Naive thymus-derived CD8-positive, alpha-beta T cell (primary cell): Measurements from ENCODE around the gene DQX1. TPM values are rescaled to one million over a fixed set of nuclear protein-coding genes. Genes with fewer than 3 reads are reported as not detected.

Experiments used
- ATAC-seq, 2 donors: fragments of 150-1000 bp; cut with Tn5 transposase in 1 of 2; sonication (Bioruptor Pico), chemical (Tn5 transposase) in 1 of 2; 1 replicate in 1 of 2; 2 replicates in 1 of 2; pipeline ENCODE4 v1.10.0; 2021; ENCODE audit warnings: mild to moderate bottlenecking in 2 of 2, moderate library complexity in 2 of 2
- POLR2A ChIA-PET: fragments of 350-600 bp; sonication (Branson Sonifier 250); formaldehyde crosslinking; loops from one replicate; lab custom pipeline; 2021; ENCODE audit warnings: antibody characterized with exemption; lab: Charles Lee
- DNase-seq, 10 donors: peaks; one replicate each; pipeline versions ENCODE4 v3.0.0 to v3.0.0-alpha.2; 2020 to 2022
- H3K27ac Mint-ChIP-seq, 10 donors: one replicate each; pipeline ENCODE4 v1.8.0; 2020 to 2022; ENCODE audit warnings: mild to moderate bottlenecking in 10 of 10, mixed read lengths in 10 of 10, moderate library complexity in 4 of 10, inconsistent platforms in 1 of 10
- H3K27me3 Mint-ChIP-seq, 5 donors: one replicate each; pipeline ENCODE4 v1.8.0; 2021 to 2022; ENCODE audit warnings: mixed read lengths in 5 of 5
- H3K36me3 Mint-ChIP-seq, 3 donors: one replicate each; pipeline ENCODE4 v1.8.0; 2020 to 2022; ENCODE audit warnings: mixed read lengths in 3 of 3, mild to moderate bottlenecking in 2 of 3, inconsistent platforms in 1 of 3
- H3K4me1 Mint-ChIP-seq, 4 donors: one replicate each; pipeline ENCODE4 v1.8.0; 2021 to 2022; ENCODE audit warnings: mixed read lengths in 4 of 4
- H3K4me3 Mint-ChIP-seq, 10 donors: one replicate each; pipeline ENCODE4 v1.8.0; 2020 to 2022; ENCODE audit warnings: mild to moderate bottlenecking in 10 of 10, mixed read lengths in 10 of 10, moderate library complexity in 6 of 10, inconsistent platforms in 1 of 10
- H3K9me3 Mint-ChIP-seq, 9 donors: one replicate each; pipeline ENCODE4 v1.8.0; 2020 to 2022; ENCODE audit warnings: mixed read lengths in 9 of 9, mild to moderate bottlenecking in 3 of 9, inconsistent platforms in 1 of 9, moderate library complexity in 1 of 9
- polyA plus RNA-seq, 3 donors: library from polyadenylated mRNA; unstranded; fragments of 300-500 nt; fragmentation: Illumina TruSeq; gene quantifications; one replicate each; pipeline ENCODE4 v1.2.3, GENCODE V29; 2021
- total RNA-seq, 8 experiments: library from RNA in 2 of 8; stranded (reverse) in 2 of 8; gene quantifications; one replicate each; pipeline ENCODE4 v1.2.3 and lab custom pipeline; 2021 to 2026

Gene DQX1
- total and polyA plus RNA-seq, 5 experiments from 2014 or later, result 0.36 to 0.81 TPM; not detected in 3

- no peak for ATAC-seq
- peak overlapping the region in 1 of 10 donors; percentile 52 for H3K4me3 Mint-ChIP-seq
- no peak for DNase-seq
- POLR2A ChIA-PET, result interaction anchor here (0.6 to 1.2 kb wide), 3 partner anchors 9 to 81 kb away, joined by 3 to 4 read pairs (median 3); partner anchors contain the start of genes AUP1, HTRA2 and WBP1
- no peak overlapping the region for H3K27ac Mint-ChIP-seq
- peaks cover 0 to 8% (median 3%) of the 10 kb centered on the region in 4 donors for H3K4me1 Mint-ChIP-seq
- peaks cover 16 to 42% (median 22%) of the 10 kb centered on the region in 5 donors for H3K27me3 Mint-ChIP-seq
- H3K36me3 Mint-ChIP-seq, result peaks cover 0 to 2% (median 2%) of the 10 kb centered on the region in 3 donors
- H3K9me3 Mint-ChIP-seq, result no peaks in the 10 kb centered on the region
These were observed 12.9 kb upstream of the DQX1 start for GRCh38 chr2:74538881-74539339.

- H3K9me3 Mint-ChIP-seq, result no peaks in the 10 kb centered on the region
- POLR2A ChIA-PET, result no interaction called here
- H3K27me3 Mint-ChIP-seq, result peaks cover 7 to 31% (median 13%) of the 10 kb centered on the region in 5 donors
- H3K27ac Mint-ChIP-seq, result no peak overlapping the region
- no peak overlapping the region for H3K4me3 Mint-ChIP-seq
- DNase-seq (no peak), ATAC-seq (no peak)
- peaks cover 4 to 10% (median 8%) of the 10 kb centered on the region in 4 donors for H3K4me1 Mint-ChIP-seq
- H3K36me3 Mint-ChIP-seq, result peaks cover 0 to 8% (median 3%) of the 10 kb centered on the region in 3 donors
These were observed 11.1 kb upstream of the DQX1 start for GRCh38 chr2:74537140-74537539.

- POLR2A ChIA-PET, result interaction anchor here (1.5 kb wide), 1 partner anchor 13 kb away, joined by 3 read pairs; no protein-coding TSS in a partner anchor
- Mint-ChIP-seq H3K36me3 (peaks cover 0 to 10% (median 3%) of the 10 kb centered on the region in 3 donors), H3K27me3 (peaks cover 7 to 27% (median 12%) of the 10 kb centered on the region in 5 donors), H3K27ac (no peak overlapping the region), H3K4me3 (no peak overlapping the region), H3K4me1 (peaks cover 11 to 18% (median 15%) of the 10 kb centered on the region in 4 donors), H3K9me3 (no peaks in the 10 kb centered on the region)
- no peak for ATAC-seq
- DNase-seq, result no peak
These were observed 10.3 kb upstream of the DQX1 start for GRCh38 chr2:74536166-74536950.

- H3K9me3 Mint-ChIP-seq, result no peaks in the 10 kb centered on the region
- POLR2A ChIA-PET, result interaction anchor here (1.5 kb wide), 1 partner anchor 14 kb away, joined by 3 read pairs; no protein-coding TSS in a partner anchor
- peaks cover 19 to 26% (median 21%) of the 10 kb centered on the region in 4 donors for H3K4me1 Mint-ChIP-seq
- H3K36me3 Mint-ChIP-seq, result peaks cover 0 to 8% (median 3%) of the 10 kb centered on the region in 3 donors
- H3K27me3 Mint-ChIP-seq, result peaks cover 5 to 22% (median 12%) of the 10 kb centered on the region in 5 donors
- H3K27ac Mint-ChIP-seq, result peak overlapping the region in 2 of 10 donors; percentile 31 to 43
- ATAC-seq (no peak), DNase-seq (no peak)
- no peak overlapping the region for H3K4me3 Mint-ChIP-seq
These were observed 9.5 kb upstream of the DQX1 start for GRCh38 chr2:74535440-74535965.

- peaks cover 0 to 8% (median 3%) of the 10 kb centered on the region in 3 donors for H3K36me3 Mint-ChIP-seq
- POLR2A ChIA-PET, result interaction anchor here (5.7 kb wide), 1 partner anchor 77 kb away, joined by 45 read pairs; the partner anchor contains the start of genes INO80B and WBP1
- DNase-seq, result no peak
- peaks cover 19 to 28% (median 22%) of the 10 kb centered on the region in 4 donors for H3K4me1 Mint-ChIP-seq
- no peak overlapping the region for H3K27ac Mint-ChIP-seq
- H3K27me3 Mint-ChIP-seq, result peaks cover 3 to 15% (median 8%) of the 10 kb centered on the region in 5 donors
- no peak overlapping the region for H3K4me3 Mint-ChIP-seq
- no peak for ATAC-seq
- no peaks in the 10 kb centered on the region for H3K9me3 Mint-ChIP-seq
These were observed 8.4 kb upstream of the DQX1 start for GRCh38 chr2:74534411-74534810.

- peaks cover 0 to 8% (median 3%) of the 10 kb centered on the region in 3 donors for H3K36me3 Mint-ChIP-seq
- POLR2A ChIA-PET, result interaction anchor here (0.6 to 5.7 kb wide), 2 partner anchors 48 to 76 kb away, joined by 3 to 45 read pairs; partner anchors contain the start of genes INO80B and WBP1
- H3K9me3 Mint-ChIP-seq, result no peaks in the 10 kb centered on the region
- DNase-seq (no peak), ATAC-seq (no peak)
- no peak overlapping the region for H3K4me3 Mint-ChIP-seq
- H3K4me1 Mint-ChIP-seq, result peaks cover 20 to 30% (median 26%) of the 10 kb centered on the region in 4 donors
- peak overlapping the region in 1 of 10 donors; percentile 73 for H3K27ac Mint-ChIP-seq
- H3K27me3 Mint-ChIP-seq, result peaks cover 0 to 5% (median 0%) of the 10 kb centered on the region in 5 donors
These were observed 7.4 kb upstream of the DQX1 start for GRCh38 chr2:74533464-74533863.

GRCh38 chr2:74532222-74532621 is 6.2 kb upstream of the DQX1 start:
- Mint-ChIP-seq H3K9me3 (no peaks in the 10 kb centered on the region), H3K4me1 (peaks cover 23 to 40% (median 37%) of the 10 kb centered on the region in 4 donors), H3K27ac (peak overlapping the region in 9 of 10 donors; percentile 1 to 97 (median 49)), H3K36me3 (peaks cover 0 to 20% (median 8%) of the 10 kb centered on the region in 3 donors), H3K4me3 (peak overlapping the region in 9 of 10 donors; percentile 20 to 89 (median 68)), H3K27me3 (peaks cover 0 to under 1% (median 0%) of the 10 kb centered on the region in 5 donors)
- POLR2A ChIA-PET, result interaction anchor here (1.9 to 5.7 kb wide), 3 partner anchors 50 to 75 kb away, joined by 8 to 45 read pairs (median 31); partner anchors contain the start of genes CCDC142, INO80B, MRPL53 and TTC31
- ATAC-seq (no peak), DNase-seq (peak in 2 of 10 donors; percentile 50 to 53)

- Mint-ChIP-seq H3K27me3 (no peaks in the 10 kb centered on the region), H3K4me3 (peak overlapping the region in 8 of 10 donors; percentile 25 to 96 (median 90)), H3K9me3 (no peaks in the 10 kb centered on the region), H3K36me3 (peaks cover 0 to 25% (median 14%) of the 10 kb centered on the region in 3 donors), H3K27ac (peak overlapping the region in 8 of 10 donors; percentile 26 to 97 (median 66)), H3K4me1 (peaks cover 22 to 43% (median 40%) of the 10 kb centered on the region in 4 donors)
- POLR2A ChIA-PET, result interaction anchor here (1.1 to 5.7 kb wide), 5 partner anchors 8 to 74 kb away, joined by 3 to 45 read pairs (median 31); partner anchors contain the start of genes CCDC142, INO80B, MRPL53 and TLX2
- DNase-seq (no peak), ATAC-seq (no peak)
These were observed 5.6 kb upstream of the DQX1 start for GRCh38 chr2:74531666-74532065.

GRCh38 chr2:74530239-74531187 is 4.5 kb upstream of the DQX1 start:
- no peaks in the 10 kb centered on the region for H3K27me3 Mint-ChIP-seq
- ATAC-seq (peak; percentile 23 to 33), DNase-seq (peak in 8 of 10 donors; percentile 21 to 51 (median 40))
- peak overlapping the region; percentile 89 to 96 (median 94) for H3K4me3 Mint-ChIP-seq
- H3K4me1 Mint-ChIP-seq, result peaks cover 22 to 50% (median 43%) of the 10 kb centered on the region in 4 donors
- H3K9me3 Mint-ChIP-seq, result no peaks in the 10 kb centered on the region
- peaks cover 4 to 34% (median 19%) of the 10 kb centered on the region in 3 donors for H3K36me3 Mint-ChIP-seq
- H3K27ac Mint-ChIP-seq, result peak overlapping the region; percentile 37 to 97 (median 93)
- POLR2A ChIA-PET, result interaction anchor here (0.6 to 5.7 kb wide), 19 partner anchors 8 to 702 kb away, joined by 3 to 45 read pairs (median 4); partner anchors contain the start of genes C2orf81, CCDC142, INO80B and LBX2

GRCh38 chr2:74529357-74530238 is 3.6 kb upstream of the DQX1 start, which contains the start of the genes AUP1 and HTRA2:
Gene AUP1 (minus strand): TSS chr2:74529706. CDS start chr2:74529629, 77 bp downstream.
Gene HTRA2 (plus strand): TSS chr2:74529933. CDS start chr2:74530007, 74 bp downstream.
- Mint-ChIP-seq H3K4me3 (peak within 1 kb of the TSS; percentile 89 to 96 (median 94)), H3K9me3 (no peaks in the 10 kb centered on the region), H3K4me1 (peaks cover 22 to 50% (median 43%) of the 10 kb centered on the region in 4 donors), H3K36me3 (peaks cover 4 to 34% (median 19%) of the 10 kb centered on the region in 3 donors), H3K27me3 (no peaks in the 10 kb centered on the region), H3K27ac (peak within 1 kb of the TSS; percentile 78 to 97 (median 94))
- ATAC-seq (peak; percentile 90 to 91), DNase-seq (peak; percentile 74 to 91 (median 80))
- POLR2A ChIA-PET, result interaction anchor here (0.9 to 5.7 kb wide), 19 partner anchors 9 to 701 kb away, joined by 3 to 45 read pairs (median 5); partner anchors contain the start of genes C2orf81, CCDC142, INO80B and LBX2
